NCI-H345 treated with DMSO at 0.1 percent for 48 hours (cell line): Measurements from ENCODE around the gene PNPLA3.

Source experiments
- DNase-seq: peaks from one replicate; lab custom pipeline; 2025; ENCODE audit not compliant: unreplicated experiment; lab: John Stamatoyannopoulos, UW

The PNPLA3 gene

DNA sequence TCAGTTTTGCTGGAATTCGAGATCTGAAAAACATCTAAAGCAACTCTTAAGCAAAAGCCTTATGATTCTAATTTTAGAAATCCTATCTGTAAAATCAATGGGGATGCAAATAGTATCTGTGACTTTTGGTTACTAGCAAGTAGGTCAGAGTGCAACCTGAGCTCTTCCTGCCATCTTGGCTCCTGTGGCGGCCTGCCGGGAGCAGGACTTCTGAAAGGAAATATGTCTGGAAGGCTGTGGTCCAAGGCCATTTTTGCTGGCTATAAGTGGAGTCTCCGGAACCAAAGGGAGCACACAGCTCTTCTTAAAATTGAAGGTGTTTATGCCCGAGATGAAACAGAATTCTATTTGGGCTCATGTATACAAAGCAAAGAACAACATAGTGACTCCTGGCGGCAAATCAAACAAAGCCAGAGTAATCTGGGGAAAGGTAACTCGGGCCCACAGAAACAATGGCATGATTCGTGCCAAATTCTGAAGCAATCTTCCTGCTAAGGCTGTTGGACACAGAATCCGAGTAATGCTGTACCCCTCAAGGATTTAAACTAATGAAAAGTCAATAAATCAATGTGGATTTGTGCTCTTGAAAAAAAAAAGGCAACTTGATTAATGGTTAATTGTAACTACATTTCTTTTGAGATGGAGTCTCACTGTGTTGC, 33.3 kb downstream of the PNPLA3 start:
- DNase-seq, result no peak

DNA sequence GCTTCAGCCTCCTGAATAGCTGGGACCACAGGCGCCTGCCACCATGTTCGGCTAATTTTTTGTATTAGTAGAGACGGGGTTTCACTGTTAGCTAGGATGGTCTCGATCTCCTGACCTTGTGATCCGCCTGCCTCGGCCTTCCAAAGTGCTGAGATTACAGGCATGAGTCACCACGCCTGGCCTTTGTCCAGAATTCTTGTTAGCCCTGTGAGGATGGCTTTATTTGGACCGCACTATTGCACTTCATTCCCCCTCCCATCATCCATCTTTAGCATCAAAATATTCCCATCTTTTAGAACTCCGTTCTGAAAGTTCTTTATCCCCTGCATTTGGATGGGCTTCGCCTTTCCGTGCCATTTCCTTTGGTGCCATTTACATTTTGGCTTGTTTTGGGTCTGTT, 34.3 kb downstream of the PNPLA3 start:
- DNase-seq, result no peak

DNA sequence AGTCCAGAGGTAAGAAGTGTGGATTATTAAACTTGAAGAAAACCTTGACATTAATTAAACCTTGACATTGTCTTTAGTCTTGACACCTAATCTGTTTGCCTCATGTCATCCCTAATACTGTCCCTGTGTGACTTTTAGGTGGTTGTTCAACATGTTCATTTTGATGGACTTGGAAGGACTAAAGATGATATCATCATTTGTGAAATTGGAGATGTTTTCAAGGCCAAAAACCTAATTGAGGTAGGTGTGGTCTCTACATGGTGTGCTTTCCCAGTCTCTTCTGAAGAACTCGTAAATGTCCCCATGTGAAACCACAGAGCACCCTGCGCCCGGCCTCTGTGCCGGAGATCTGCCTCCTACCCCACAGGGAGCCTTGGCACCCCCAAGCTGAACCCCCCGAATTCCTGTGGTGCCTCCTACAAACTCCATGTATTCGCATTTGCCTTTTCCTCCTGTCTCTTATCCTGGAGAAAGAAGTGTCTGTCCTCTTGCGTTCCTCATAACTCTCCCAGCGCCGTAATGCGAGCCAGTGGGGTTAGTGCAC, 40.8 kb downstream of the PNPLA3 start:
- DNase-seq, result no peak

DNA sequence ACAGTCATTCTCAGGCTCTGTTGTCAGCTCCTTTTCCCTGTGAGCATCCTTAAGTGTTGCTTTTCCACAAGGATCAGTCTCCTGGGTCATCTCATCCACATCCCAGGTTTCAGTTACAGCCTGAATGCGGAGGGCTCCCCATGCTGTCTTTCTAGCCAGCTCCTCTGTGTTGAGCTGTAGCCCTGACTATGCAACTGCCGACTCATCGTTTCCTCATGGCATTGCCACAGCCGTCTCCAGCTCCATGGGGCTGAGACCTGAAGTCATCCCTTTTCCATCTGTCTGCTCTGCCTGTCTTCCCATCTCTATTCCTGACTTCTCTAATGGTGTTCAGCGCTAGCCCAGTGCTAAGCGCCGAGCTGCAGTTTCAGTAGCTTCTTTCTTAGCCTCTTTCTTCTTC, 43.5 kb downstream of the PNPLA3 start:
- DNase-seq, result no peak

DNA sequence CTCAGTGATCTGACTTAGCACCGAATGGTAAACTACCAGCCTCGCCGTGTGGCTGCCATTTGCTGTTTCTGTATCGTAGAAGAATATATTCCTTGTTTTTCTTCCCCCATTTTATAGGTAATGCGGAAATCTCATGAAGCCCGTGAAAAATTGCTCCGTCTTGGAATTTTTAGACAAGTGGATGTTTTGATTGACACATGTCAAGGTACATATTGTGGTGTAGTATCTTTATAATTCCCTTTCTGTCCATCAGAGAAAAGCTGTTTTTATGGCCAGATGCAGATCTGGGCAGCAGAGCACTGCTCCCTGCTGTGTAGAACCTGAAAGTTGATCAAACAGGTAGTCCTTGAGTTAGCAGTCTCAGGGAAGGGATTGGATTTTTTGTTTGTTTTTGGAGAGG, 45.0 kb downstream of the PNPLA3 start:
- DNase-seq, result no peak

DNA sequence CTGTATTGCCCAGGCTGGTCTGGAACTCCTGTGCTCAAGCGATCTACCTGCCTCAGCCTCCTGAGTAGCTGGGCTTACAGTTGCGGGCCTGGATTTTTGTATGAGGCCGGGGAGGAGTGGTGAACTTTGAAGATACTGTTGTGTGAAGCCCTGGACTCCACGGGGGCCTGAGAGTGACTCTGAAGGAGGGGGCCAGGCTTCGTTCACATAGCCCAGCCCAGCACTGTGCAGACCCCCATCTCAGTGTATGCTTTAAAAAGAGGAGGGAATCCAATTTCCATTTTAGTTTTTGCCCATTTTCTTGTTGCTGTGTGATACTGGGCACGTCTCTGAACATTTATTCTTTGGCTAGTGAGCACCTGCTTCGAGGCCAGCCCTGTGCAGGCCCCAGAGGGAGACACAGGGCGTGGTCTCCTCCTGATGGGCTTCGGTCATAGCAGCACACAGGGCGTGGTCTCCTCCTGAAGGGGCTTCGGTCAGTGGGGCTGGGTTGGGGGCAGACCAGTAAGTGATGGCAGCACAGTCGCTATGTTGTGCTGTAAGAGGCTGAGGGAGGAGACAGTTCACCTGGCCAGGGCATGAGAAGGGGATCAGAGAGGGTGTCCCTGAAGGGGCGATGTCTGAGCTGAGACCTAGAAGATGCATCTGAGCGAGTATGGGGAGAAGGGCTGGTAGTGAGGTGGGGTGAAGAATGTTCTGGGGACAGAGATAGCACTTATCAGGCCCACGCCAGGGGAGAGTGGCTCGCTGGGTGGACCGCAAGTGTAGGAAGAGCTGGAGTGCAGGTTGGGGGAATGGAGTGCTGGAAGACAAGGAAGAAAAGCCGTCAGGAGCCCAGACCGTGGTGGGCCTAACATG, 45.6 kb downstream of the PNPLA3 start:
- no peak for DNase-seq

DNA sequence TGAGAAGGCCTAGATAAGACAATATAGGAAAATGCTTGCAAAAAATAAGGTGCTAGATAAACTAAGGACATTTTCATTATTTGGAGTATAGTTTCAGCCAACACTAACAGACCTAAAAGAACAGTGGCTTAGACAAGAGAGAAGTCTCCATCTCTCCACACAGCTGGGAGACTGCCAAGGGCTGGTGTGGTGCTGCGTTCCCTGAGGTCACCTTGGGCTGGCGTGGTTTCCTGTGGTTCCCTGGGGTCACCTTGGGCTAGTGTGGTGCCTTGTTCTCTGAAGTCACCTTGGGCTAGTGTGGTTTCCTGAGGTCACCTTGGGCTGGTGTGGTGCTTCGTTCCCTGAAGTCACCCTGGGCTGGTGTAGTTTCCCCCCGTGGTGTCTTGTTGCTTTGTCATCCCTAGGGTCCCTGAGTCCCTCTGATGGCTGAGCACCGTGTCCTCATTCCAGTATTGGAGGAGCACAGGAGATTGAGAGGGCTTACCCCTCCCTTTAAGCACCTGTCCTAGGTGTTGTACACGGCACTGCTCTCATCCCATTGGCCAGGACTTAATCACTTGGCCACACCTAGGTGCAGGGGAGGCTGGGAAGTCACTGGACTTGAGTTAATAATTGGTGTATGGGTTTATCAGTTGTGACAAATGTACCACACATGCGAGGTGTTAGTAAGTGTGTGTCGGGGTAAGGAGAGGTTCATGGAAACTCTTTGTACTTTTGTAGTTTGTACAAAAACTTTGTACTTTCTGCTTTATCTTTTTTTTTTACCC, 46.6 kb downstream of the PNPLA3 start:
- no peak for DNase-seq

DNA sequence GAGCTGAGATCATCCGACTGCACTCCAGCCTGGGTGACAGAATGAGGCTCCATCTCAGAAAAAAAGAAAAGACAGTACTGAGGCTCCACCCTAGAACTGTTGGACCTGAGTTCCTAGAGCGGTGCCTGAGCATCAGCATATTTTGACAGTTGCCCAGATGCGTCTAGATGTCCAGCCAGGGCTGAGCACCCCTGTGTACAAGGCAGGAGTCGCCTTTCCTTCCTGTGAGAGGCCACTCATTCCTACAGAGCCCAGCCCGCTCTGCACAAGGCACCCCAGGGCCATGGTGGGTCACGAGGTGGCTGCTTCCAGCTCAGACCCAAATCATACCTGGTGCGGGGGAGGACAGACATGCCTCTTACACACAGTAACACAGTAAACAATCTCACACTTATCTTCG, 47.5 kb downstream of the PNPLA3 start:
- no peak for DNase-seq

DNA sequence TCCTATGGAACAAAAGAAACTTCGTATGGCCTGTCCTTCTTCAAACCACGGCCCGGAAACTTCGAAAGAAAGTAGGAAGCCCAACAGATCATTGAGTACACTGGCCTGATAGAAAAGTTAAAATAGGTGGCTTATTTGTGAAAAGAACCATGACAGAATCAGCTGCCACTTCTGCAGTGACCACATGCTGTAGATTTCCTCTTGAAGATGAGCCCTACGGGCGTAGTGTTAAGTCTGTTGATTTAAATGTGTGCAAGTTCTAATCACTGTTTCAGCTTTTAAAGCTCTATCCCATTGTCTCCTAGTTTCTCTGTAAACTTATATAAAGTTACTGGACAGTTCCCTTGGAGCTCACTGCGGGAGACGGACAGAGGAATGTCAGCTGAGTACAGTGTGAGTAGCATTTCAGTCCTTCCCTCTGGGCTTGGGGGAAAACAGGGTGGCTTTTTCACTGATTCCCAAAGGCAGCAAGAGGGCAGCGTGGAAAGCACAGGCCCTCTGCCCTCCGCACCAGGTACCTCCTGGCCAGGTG, 49.4 kb downstream of the PNPLA3 start:
- DNase-seq, result no peak

DNA sequence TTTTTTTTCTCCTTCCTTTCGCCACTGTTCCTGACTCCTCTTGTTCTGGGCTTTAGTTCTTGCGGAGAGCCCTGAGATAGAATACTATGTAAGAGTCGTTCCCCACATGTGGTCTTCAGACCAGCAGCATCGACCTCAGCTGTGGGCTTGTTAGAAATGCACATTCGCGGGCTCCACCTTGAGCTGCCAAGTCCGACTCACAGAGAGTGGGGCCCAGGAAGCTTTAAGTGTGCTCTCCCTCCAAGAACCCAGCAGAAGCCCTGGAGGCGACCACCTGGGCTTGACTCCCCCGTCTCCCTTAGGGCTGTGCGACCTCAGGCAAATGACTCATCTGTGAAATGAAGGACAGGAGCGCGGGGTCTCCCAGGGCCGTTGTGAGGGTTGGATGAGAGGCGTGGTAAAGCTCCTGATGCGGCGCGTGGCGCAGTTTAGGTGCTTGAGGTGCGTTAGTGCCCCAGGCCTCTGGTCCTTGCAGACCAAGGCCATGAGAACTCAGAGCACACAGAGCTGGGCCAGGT, 50.5 kb downstream of the PNPLA3 start:
- no peak for DNase-seq

DNA sequence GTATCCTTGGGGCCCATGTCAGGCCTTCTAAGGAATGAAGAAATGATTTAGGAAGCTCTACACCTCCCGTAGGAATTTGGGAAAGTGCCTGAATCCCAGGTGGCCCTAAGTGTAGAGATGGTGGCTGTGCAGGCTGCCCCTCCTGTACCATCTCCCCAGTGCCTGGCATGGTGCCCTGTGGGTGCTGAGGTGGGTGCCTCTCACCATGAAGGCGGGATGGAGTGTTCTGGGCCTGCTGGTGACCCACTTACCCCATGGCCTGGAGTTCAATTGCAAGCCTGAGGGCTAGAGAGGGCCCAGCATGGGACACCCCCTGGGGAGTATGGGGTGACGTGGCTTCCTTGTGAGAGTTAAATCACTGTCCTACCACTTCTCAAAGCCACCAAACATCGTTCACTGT, 51.4 kb downstream of the PNPLA3 start:
- no peak for DNase-seq

DNA sequence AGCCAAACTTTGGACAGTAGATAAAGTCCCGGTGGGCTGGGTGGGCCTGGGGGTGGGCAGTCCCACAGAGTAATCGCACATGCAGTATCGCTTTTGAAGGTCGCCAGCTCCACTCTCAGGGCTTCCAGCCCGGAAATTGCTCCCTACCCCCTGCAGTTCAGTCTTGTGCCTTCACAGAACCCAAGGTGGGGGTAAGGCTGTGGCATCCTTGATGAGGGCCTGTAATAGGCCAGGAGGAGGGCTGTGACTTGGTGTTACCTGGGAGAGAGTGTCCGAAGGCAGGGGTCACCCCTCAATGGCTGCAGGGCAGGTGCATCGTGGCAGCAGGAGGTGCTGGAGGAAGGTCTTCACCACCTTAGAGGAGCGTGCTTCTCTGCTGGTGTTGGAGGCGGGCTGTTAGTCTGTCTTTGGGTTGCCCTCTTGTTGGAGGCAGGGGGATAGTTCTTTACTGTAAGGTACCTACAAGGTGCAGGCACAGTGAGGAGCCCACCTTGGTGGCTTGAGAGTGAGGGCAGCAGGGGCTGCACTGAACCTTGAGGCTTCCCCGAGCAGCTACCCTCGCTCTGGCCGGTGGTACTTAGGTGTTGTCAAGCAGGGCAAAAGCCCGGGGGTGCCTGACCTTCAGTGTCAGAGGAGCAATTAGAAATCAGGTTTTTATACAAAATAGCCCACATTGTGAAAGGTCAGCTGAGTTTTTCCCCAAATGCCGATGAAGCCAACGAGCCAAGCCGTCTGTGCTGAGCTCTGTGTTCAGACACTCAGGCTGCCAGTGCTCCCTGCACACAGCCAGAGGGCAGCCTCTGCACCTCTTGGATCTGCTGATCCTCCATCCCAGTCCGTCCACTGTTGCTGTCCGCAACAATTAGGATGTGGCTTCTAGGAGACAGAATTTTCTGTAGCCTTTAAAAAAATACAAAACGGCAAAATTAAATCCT, 53.5 kb downstream of the PNPLA3 start:
- DNase-seq, result no peak

DNA sequence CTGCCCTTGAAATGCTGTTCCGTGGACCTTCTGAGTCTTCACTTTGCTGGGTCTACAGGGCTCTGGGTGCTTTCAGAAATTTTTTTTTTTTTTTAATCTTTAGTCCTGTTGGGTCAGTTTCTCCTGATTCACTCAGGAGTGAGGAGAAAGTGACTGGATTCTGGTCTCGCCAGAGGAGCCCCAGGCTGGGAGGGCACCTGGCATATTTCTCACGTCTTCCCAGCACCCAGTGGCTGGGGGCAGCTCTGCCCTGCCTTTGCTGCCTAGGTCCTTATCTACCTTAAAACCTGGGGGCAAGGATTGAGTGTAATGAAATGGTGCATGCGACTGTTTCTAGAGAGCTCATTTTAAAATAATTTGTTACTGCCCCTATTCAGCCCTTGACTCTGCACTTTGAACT, 55.0 kb downstream of the PNPLA3 start:
- no peak for DNase-seq

DNA sequence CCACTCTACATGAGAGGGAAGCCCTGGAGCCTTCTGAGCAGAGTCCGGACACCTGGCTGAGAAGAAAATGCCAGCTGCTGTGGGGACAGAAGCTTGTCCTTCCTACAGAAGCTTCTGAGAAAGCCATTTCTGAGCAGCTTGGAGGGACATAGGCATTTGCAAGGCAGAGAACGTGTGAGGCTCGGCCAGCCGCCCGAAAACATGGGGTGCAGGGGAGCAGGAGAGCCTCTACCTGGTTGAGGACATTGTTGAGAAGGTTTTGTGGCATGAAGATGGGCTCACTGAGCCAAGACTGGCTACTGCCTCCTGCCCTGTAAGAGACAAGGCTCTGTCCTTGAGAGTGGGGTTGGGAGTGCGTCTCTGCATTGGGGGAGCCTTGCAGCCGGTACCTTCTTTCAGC, 57.0 kb downstream of the PNPLA3 start:
- no peak for DNase-seq

DNA sequence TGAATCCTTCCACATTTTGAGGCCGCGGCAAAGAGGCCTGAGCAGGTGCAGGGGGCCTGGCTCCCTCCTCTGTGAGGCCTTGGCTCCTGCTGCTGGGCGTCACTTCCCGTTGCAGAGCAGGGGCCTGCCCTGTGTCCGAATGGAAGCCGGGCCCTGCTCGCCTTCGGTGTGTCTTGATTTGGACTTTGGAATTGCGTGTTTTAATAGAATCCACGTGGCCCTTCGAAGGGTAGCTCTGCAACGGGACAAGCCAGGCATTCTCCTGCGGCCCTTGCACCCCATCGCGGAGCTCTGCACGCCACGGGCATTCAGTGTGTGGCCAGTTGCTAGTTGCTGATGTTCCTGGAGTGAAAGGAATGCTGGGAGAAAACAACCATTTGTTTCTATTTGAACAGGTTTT, 57.4 kb downstream of the PNPLA3 start:
- DNase-seq, result no peak

DNA sequence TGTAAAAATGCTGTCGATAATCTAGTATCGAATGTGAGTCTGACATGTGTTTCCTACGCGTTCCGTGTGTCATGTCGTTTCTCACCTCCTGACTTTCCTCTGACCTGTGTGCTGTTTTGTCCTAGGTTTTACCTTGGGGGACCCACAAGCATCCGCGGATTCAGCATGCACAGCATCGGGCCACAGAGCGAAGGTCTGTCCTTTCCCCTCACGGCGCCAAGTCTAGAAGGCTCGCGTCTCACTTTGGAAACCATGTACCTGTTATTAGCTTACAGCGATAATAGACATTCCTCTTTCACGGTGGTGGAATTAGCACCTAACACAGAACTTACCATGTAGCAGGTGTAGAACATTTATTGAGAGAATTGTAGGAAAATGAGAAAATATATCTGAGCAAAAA, 60.2 kb downstream of the PNPLA3 start:
- DNase-seq, result no peak

DNA sequence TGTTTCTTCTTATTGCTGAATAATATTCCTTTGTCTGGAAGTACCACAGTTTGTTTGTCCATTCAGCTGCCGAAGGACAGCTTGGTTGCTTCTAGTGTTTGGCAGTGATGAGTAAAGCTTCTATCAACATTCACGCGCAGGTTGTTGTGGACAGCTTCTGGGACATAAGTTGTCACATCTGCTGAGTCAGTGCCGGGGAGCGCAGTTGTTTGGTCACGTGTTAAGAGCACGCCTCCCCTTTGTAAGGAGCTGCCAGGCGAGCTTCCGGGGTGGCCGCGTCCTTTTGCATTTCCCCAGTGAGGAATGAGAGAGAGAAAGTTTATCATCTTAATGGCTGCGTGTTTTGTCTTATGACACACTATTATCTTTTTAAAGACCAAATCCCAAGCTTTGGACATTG, 61.9 kb downstream of the PNPLA3 start:
- no peak for DNase-seq

DNA sequence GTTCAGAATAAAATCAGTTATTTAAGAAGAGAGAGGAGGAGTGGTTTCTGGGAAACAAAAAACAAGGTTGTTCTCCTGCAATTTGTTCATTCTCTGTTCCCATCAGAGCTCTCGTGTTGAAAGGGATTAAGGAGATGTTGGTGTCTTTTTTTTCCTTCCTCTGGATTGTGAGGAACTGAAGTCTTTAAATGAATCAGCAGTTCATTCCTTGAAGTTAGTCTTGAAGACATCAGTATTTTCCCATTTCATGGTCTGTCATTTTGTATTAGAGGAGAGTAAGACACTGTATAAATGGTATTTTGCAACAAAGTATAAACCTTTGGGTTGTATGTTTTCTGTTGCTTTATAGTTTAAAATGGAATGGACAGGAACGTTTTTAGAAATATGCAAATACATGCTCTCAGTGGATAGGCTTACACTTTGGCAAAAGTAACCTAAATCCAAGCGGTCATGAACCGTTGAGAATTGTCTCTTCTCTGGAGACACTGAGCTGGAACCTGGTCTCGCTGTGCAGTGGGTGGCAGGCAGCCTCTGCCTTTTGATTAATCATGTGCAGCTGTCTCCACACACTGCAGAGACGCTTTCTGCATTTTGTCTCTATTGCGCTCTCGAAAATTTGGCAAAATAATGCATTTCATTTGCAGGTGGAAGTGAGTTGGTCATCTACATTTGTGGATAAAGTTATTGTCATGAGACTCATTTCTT, 64.7 kb downstream of the PNPLA3 start:
- DNase-seq, result no peak

DNA sequence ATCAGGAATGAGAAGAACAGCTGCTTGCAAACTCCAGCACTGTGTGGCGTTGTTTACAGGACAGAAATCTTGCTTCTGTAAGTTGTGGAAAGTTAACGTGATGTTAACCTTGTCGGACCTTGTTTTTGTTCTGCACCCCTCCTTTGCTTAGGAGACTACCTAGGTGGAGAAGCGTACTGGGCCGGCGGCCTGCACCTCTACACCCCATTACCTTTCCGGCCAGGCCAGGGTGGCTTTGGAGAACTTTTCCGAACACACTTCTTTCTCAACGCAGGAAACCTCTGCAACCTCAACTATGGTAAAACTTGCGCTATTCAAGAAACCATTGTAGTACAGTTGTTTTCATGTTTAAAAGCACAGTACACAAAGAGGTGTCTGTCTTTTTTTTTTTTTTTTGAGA, 65.4 kb downstream of the PNPLA3 start:
- DNase-seq, result no peak

DNA sequence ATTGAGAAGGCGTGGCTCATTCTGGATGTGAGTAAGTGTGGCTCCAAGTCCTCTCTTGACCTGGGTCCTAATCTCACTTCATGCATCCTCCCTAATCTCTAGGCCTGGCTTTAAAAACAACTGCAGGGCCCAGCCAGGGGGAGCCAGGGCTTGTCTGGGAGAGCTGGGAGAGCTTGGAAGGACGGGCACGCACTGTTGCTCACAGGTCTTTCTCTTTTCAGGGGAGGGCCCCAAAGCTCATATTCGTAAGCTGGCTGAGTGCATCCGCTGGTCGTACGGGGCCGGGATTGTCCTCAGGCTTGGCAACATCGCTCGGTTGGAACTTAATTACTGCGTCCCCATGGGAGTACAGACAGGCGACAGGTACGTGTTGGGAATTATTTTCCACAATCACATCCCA, 66.4 kb downstream of the PNPLA3 start:
- DNase-seq, result peak; percentile 31
